ENCODE results near the gene PRR5.

PRR5 gene

DNA sequence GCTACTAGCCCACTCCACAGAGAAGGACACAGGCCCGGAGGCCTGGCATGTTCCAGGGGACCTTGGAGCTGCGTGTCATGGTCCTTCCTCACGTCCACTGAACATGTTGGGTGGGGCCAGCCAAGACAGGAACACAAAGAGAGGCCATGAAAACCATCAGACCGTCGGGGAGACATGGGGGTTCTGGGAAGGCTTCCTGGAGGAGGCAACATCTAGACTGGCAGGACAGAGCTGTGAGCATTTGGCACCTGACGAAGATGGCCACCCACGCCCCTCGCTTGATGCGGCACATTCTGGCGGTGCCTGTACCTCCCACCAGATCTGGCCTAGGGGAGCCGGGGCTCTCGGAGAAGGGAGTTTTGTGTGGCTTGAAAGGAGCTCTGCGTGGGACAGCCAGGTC is 25.7 kb downstream of the PRR5 start:
- TF ChIP-seq, protein P1, sequence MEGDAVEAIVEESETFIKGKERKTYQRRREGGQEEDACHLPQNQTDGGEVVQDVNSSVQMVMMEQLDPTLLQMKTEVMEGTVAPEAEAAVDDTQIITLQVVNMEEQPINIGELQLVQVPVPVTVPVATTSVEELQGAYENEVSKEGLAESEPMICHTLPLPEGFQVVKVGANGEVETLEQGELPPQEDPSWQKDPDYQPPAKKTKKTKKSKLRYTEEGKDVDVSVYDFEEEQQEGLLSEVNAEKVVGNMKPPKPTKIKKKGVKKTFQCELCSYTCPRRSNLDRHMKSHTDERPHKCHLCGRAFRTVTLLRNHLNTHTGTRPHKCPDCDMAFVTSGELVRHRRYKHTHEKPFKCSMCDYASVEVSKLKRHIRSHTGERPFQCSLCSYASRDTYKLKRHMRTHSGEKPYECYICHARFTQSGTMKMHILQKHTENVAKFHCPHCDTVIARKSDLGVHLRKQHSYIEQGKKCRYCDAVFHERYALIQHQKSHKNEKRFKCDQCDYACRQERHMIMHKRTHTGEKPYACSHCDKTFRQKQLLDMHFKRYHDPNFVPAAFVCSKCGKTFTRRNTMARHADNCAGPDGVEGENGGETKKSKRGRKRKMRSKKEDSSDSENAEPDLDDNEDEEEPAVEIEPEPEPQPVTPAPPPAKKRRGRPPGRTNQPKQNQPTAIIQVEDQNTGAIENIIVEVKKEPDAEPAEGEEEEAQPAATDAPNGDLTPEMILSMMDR (IDR thresholded peaks at IDR 0.05; ENCODE audit: low read depth, low read length, missing control alignments), result no peak
- DNase-seq (ENCODE audit: extremely low read depth, low read depth), result no peak
- H3K4me3 ChIP-seq (replicated peaks; ENCODE audit: low read depth, low read length), result no peak overlapping the region

DNA sequence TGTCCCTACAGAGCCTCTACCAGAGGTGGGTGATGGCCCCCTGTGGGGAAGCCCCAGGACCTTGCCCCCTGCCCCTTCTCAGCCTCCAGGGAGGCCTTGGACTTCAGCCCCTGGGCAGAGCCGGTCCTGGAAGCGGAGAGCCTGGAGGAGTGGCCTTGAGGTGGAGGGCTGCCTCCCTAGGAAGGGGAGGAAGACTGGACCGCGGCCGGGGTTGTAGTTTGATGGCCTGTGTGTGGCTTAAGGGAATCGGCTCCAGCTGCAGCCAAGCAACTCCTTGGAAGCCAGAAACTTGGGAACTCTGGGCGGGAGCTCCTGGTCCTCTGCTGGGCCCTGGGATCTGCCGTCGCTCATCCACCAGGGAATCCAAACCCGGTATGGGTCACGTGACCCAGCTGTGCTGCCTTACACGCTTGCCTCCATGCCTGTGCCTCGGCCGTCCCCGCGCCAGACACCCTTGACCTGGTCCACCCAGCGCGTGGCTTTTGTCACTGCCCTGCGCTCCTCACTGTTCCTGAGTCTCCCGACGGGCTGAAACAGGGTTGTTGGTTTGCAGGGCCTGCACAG is 26.8 kb downstream of the PRR5 start:
- no peak for DNase-seq (ENCODE audit: extremely low read depth, low read depth)
- H3K4me3 ChIP-seq (replicated peaks; ENCODE audit: low read depth, low read length), result no peak overlapping the region
- TF ChIP-seq, protein P1 (IDR thresholded peaks at IDR 0.05; ENCODE audit: low read depth, low read length, missing control alignments), result no peak

DNA sequence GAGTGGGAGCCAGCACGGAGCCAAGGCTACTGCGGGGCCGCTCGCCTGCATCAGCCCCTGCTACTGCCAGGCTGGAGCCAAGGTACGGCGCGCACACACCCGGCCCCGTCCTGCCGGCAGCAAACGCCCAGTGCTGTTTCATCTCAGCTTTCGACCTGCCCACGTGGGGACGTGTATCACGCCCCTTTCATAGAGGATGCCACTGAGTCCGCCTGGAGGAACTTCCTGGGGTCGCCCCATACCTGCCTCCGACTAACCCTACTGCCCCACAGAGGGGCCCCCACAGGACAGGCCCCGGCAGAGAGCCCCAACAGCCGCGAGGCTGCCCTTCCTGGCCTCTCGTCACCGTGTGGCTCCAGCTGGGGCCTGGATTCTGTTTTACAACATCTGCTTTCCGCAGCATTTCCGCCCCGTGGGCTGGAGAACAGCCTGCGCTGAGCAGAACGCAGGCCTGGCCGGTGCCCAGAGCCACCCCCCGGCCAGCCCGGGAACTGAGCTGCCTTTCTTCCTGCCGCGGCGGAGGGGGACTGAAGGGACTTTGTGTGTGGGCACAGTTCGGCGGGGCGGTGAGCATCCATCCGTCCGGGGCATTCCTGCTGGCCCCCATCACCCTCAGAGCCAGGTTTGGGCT is 27.5 kb downstream of the PRR5 start:
- DNase-seq (ENCODE audit: extremely low read depth, low read depth), result peak; percentile 47
- H3K4me3 ChIP-seq (replicated peaks; ENCODE audit: low read depth, low read length), result no peak overlapping the region

DNA sequence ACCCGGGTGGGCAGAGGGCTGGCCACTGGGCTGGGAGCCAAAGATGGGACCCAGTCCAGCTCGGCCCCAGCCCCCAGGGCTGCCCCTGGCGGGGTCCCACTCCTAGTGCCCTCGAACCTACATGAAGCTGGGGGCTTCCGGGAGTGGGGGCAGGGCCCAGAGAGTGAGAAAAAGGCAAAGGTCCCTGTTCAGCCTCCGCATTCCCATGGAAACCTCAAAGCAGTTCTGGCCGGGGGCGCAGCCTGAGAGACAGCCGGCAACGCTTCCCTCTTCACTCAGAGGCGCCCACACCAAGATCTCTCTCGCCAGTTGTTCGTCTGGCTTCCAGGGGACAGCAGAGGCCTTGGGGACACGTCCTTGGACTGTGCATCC is 28.0 kb downstream of the PRR5 start:
- TF ChIP-seq, protein P1 (IDR thresholded peaks at IDR 0.05; ENCODE audit: low read depth, low read length, missing control alignments), result no peak
- no peak overlapping the region for H3K4me3 ChIP-seq (replicated peaks; ENCODE audit: low read depth, low read length)
- no peak for DNase-seq (ENCODE audit: extremely low read depth, low read depth)

More for the DNA sequence above, 27.5 kb downstream of the PRR5 start:
- TF ChIP-seq, protein P1 (IDR thresholded peaks at IDR 0.05; ENCODE audit: low read depth, low read length, missing control alignments), result peak; percentile 44

DNA sequence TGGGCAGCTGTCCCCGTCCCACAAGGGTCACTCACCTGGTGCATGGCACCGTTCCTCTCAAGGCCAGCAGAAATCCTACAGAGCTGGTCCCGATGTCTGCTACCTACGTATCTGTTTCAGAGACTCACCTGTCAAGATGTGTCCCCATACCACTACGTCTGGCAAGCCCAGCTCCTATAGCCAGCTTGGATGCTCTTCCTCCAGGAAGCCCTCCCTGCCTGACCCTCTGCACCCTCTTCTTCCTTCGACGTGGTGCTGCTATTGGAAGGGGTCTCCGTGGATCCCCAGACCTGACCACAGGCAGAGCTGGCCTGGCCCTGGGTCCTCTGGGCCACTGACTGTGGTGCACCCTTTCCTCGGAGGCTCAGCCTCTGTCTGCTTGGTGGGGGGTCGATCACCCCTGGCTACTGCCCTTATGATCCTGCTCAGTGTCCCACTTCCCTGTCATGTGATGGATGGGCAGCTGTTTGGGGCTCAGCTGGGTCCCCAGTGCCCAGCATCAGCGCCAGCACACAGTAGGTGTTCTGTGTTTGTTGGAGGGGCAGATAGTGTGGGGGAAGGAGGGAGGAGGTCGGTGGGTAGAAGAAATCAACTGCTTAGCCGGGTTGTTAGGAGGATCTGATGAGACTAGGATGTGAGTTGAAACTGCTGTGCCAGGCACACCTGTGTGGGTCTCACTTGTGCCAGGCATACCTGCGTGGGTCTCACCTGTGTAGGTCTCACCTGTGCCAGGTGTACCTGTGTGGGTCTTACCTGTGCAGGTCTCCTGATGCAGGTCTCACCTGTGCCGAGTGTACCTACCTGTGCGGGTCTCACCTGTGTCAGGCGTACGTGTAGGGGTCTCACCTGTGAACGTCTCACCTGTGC is 28.7 kb downstream of the PRR5 start:
- no peak for DNase-seq (ENCODE audit: extremely low read depth, low read depth)
- TF ChIP-seq, protein P1 (IDR thresholded peaks at IDR 0.05; ENCODE audit: low read depth, low read length, missing control alignments), result no peak
- H3K4me3 ChIP-seq (replicated peaks; ENCODE audit: low read depth, low read length), result no peak overlapping the region

DNA sequence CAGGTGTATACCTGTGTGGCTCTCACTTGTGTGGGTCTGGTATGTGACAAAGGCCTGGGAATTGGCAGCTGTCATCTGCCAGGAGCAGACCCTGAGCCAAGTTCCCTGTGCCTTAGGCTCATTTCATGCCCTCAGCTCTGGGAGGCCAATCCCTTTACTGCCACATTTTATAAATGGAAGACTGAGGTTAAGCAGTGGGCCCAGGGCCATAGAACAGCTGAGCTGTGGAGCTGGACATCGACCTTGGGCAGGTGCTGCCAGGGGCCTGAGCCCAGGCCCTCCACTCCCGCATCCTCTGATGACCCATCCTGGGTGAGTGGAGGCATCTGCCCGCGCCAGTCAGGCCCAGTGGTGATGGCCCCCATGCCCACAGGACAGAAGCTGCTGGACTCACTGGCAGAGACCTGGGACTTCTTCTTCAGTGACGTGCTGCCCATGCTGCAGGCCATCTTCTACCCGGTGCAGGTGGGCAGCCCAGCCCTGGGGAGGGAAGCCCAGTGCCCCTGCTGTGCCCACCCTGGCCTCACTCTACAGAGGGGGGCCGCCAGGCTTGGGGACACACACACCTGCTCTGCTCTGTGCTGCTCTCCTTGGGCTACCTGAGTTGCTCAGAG is 29.5 kb downstream of the PRR5 start:
- no peak for DNase-seq (ENCODE audit: extremely low read depth, low read depth)
- H3K4me3 ChIP-seq (replicated peaks; ENCODE audit: low read depth, low read length), result no peak overlapping the region
- TF ChIP-seq, protein P1 (IDR thresholded peaks at IDR 0.05; ENCODE audit: low read depth, low read length, missing control alignments), result no peak
